ENCODE data around the gene NRAP. TPM values are rescaled to one million over a fixed set of nuclear protein-coding genes. Genes with fewer than 3 reads are reported as not detected.
A peak's percentile ranks its signal among the peaks of the same experiment; 100 is the strongest.

Gene NRAP
- total and polyA plus RNA-seq, 4 donors, result 0.02 to 0.04 TPM; not detected in 2

DNA sequence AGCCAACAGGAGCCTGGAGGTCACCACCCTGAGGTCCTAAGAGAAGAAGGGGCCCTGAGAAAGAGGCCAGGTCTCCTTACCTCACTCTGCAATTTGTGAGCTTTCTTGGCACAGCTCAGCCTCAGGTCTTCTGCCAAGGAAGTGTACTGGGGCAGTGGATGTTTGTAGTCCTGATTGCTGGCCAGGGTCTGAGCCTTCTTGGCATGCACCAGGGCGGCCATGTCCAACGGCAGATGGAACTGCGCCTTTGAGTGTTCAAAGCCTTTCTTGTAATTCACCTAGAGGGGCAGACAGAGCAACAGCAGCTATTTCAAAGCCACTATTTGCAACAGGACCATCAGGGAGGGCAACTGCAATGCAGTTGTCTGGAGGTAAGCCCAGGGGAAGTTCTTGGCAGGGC lies 51.7 kb downstream of the NRAP start:
- Histone ChIP-seq H3K36me3 (ENCODE audit: control insufficient read depth in 4 of 4, insufficient read depth in 4 of 4, low read length in 4 of 4) (peaks cover 0 to 6% (median 0%) of the 10 kb centered on the region in 4 donors), H3K9ac (ENCODE audit: insufficient read depth in 1 of 2, low read length in 2 of 2) (no peak overlapping the region), H3K4me3 (no peak overlapping the region), H3K4me1 (ENCODE audit: control insufficient read depth in 5 of 5, insufficient read depth in 5 of 5, low read length in 5 of 5) (peaks cover 0 to 8% (median 0%) of the 10 kb centered on the region in 5 donors), H3K27me3 (ENCODE audit: control insufficient read depth in 3 of 3, insufficient read depth in 3 of 3, low read length in 2 of 3) (peaks cover 0 to 21% (median 19%) of the 10 kb centered on the region in 3 donors), H3K27ac (ENCODE audit: low read depth in 1 of 2, low read length in 1 of 2) (no peak overlapping the region), H3K9me3 (ENCODE audit: control insufficient read depth in 4 of 4, insufficient read depth in 3 of 4, low read length in 3 of 4) (no peaks in the 10 kb centered on the region)
- DNase-seq (no peak), ATAC-seq (ENCODE audit: insufficient read depth, low FRiP score) (no peak)
- WGBS, 2 donors, result 75 to 87% methylated on average over 3 of the region's 3 CpGs
- TF ChIP-seq, protein P1, sequence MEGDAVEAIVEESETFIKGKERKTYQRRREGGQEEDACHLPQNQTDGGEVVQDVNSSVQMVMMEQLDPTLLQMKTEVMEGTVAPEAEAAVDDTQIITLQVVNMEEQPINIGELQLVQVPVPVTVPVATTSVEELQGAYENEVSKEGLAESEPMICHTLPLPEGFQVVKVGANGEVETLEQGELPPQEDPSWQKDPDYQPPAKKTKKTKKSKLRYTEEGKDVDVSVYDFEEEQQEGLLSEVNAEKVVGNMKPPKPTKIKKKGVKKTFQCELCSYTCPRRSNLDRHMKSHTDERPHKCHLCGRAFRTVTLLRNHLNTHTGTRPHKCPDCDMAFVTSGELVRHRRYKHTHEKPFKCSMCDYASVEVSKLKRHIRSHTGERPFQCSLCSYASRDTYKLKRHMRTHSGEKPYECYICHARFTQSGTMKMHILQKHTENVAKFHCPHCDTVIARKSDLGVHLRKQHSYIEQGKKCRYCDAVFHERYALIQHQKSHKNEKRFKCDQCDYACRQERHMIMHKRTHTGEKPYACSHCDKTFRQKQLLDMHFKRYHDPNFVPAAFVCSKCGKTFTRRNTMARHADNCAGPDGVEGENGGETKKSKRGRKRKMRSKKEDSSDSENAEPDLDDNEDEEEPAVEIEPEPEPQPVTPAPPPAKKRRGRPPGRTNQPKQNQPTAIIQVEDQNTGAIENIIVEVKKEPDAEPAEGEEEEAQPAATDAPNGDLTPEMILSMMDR (IDR thresholded peaks at IDR 0.05; ENCODE audit: control extremely low read depth, extremely low read depth), result no peak

DNA sequence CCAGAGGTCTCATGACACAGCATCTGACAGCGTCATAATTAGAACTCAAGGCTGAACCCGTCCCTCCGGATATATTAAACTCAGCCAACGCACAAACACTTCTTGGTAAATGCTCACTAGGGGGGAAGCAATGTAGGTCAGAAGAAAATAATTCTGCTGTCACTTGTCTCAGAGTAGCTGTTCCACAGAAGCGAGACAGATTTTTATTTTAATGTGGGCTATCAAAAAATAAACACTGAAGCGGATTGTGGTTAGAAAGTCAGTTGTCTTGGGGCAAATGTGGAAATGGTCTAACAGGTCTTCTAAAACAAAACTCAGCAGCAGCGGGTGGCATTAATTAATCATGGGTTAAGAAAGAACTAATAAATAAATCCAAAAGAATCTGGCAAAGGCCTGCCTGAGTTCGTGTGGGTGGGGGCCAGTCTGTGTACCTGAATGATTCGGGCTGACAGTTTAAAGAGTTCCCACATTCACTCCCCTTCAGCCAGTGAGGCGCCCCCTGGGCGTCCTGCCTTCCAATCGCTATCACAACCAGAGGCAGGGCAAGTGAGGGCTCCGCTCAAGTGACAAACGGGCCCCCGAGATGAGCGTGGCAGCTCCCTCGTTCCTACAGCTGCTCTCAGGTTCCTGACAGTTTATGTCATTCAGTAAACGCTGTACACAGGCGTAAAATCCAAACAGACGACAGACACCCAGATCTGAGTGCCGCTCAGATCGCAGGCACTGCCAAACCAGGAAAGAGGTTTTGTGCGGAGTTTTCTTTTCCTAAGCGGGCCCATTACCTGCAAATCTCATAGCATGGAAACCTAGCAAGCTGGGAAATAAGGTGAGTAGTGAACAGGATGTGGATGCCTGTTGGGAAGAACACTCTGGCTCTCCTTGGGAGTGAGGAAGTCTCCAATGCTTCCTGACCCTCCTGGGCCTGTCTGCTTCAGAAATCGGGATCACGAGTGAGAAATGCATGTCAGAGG lies 52.9 kb downstream of the NRAP start:
- ATAC-seq (ENCODE audit: insufficient read depth, low FRiP score), result no peak
- peak in 2 of 3 donors; percentile 6 to 26 for DNase-seq
- H3K36me3 ChIP-seq (ENCODE audit: control insufficient read depth in 4 of 4, insufficient read depth in 4 of 4, low read length in 4 of 4), result peaks cover 0 to 6% (median 0%) of the 10 kb centered on the region in 4 donors

GRCh38 chr10:113609704-113610108 lies 54.1 kb downstream of the NRAP start:
- Histone ChIP-seq H3K9ac (ENCODE audit: insufficient read depth in 1 of 2, low read length in 2 of 2) (no peak overlapping the region), H3K9me3 (ENCODE audit: control insufficient read depth in 4 of 4, insufficient read depth in 3 of 4, low read length in 3 of 4) (no peaks in the 10 kb centered on the region), H3K4me1 (ENCODE audit: control insufficient read depth in 5 of 5, insufficient read depth in 5 of 5, low read length in 5 of 5) (peaks cover 0 to 8% (median 0%) of the 10 kb centered on the region in 5 donors), H3K36me3 (ENCODE audit: control insufficient read depth in 4 of 4, insufficient read depth in 4 of 4, low read length in 4 of 4) (peaks cover 0 to 10% (median 0%) of the 10 kb centered on the region in 4 donors), H3K4me3 (no peak overlapping the region), H3K27ac (ENCODE audit: low read depth in 1 of 2, low read length in 1 of 2) (no peak overlapping the region), H3K27me3 (ENCODE audit: control insufficient read depth in 3 of 3, insufficient read depth in 3 of 3, low read length in 2 of 3) (peaks cover 0 to 19% (median 13%) of the 10 kb centered on the region in 3 donors)
- TF ChIP-seq, protein P1 (IDR thresholded peaks at IDR 0.05; ENCODE audit: control extremely low read depth, extremely low read depth), result no peak
- ATAC-seq (ENCODE audit: insufficient read depth, low FRiP score) (no peak), DNase-seq (no peak)
- WGBS, 2 donors, result 80 to 93% methylated on average over 4 of the region's 4 CpGs

More for the DNA sequence above, 52.9 kb downstream of the NRAP start:
- no peak overlapping the region for H3K27ac ChIP-seq (ENCODE audit: low read depth in 1 of 2, low read length in 1 of 2)
- no peak overlapping the region for H3K9ac ChIP-seq (ENCODE audit: insufficient read depth in 1 of 2, low read length in 2 of 2)
- no peak overlapping the region for H3K4me3 ChIP-seq
- peaks cover 0 to 21% (median 12%) of the 10 kb centered on the region in 3 donors for H3K27me3 ChIP-seq (ENCODE audit: control insufficient read depth in 3 of 3, insufficient read depth in 3 of 3, low read length in 2 of 3)
- no peaks in the 10 kb centered on the region for H3K9me3 ChIP-seq (ENCODE audit: control insufficient read depth in 4 of 4, insufficient read depth in 3 of 4, low read length in 3 of 4)
- TF ChIP-seq, protein P1 (IDR thresholded peaks at IDR 0.05; ENCODE audit: control extremely low read depth, extremely low read depth), result no peak
- WGBS, 2 donors, result 38 to 52% methylated on average over 26 of the region's 26 CpGs
- peaks cover 0 to 8% (median 0%) of the 10 kb centered on the region in 5 donors for H3K4me1 ChIP-seq (ENCODE audit: control insufficient read depth in 5 of 5, insufficient read depth in 5 of 5, low read length in 5 of 5)

Measured in lung (tissue), 12 donors.